ENCODE data around the gene SPANXD. TPM values are rescaled to one million over a fixed set of nuclear protein-coding genes. Genes with fewer than 3 reads are reported as not detected.

SPANXD gene
- total RNA-seq, 1 experiment from 2014 or later: not detected

- CTCF ChIA-PET: no interaction called here
Measured at GRCh38 chrX:141733371-141733770, 34.8 kb upstream of the SPANXD start.

DNA sequence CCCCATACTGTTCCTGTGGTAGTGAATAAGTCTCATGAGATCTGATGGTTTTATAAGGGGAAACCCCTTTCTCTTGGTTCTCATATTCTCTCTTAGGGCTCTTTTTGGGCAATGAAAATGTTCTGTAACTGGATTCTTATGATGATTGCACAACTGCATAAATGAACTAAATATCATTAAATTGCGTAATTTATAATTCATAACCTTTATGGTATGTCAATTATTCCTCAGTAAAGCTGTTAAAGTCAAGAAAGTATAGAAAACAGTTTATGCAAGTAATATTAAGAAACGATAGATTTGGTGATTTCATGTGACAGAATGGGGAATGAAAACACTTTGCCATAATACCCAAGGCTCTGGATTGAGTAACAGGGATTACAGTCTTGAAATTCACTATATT is 33.5 kb upstream of the SPANXD start:
- TF ChIP-seq, protein P1, sequence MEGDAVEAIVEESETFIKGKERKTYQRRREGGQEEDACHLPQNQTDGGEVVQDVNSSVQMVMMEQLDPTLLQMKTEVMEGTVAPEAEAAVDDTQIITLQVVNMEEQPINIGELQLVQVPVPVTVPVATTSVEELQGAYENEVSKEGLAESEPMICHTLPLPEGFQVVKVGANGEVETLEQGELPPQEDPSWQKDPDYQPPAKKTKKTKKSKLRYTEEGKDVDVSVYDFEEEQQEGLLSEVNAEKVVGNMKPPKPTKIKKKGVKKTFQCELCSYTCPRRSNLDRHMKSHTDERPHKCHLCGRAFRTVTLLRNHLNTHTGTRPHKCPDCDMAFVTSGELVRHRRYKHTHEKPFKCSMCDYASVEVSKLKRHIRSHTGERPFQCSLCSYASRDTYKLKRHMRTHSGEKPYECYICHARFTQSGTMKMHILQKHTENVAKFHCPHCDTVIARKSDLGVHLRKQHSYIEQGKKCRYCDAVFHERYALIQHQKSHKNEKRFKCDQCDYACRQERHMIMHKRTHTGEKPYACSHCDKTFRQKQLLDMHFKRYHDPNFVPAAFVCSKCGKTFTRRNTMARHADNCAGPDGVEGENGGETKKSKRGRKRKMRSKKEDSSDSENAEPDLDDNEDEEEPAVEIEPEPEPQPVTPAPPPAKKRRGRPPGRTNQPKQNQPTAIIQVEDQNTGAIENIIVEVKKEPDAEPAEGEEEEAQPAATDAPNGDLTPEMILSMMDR (conservative IDR thresholded peaks at IDR 0.05; ENCODE audit: low read depth, low read length): no peak
- no peak for TF ChIP-seq EZH2phosphoT487 (IDR thresholded peaks at IDR 0.05; ENCODE audit: borderline replicate concordance, low read length)
- no peak for TF ChIP-seq EZH2 (IDR thresholded peaks at IDR 0.05; ENCODE audit: low read length, unreplicated experiment)
- no peak for ATAC-seq
- intact Hi-C loops (cut with micrococcal nuclease): no loop called here
- Histone ChIP-seq H3K79me2 (ENCODE audit: low read length) (no peaks in the 10 kb centered on the region), H3K9me3 (ENCODE audit: low read length) (no peaks in the 10 kb centered on the region), H3K27me3 (ENCODE audit: low read length) (no peaks in the 10 kb centered on the region), H3K9ac (ENCODE audit: low read length) (no peak overlapping the region), H3K4me3 (ENCODE audit: low read length) (no peak overlapping the region), H2AFZ (ENCODE audit: low read length) (no peak overlapping the region), H3K4me2 (ENCODE audit: low read length) (no peak overlapping the region), H3K36me3 (ENCODE audit: low read depth, low read length) (no peaks in the 10 kb centered on the region), H3K4me1 (ENCODE audit: insufficient read depth, low read length) (no peaks in the 10 kb centered on the region), H3K9me2 (replicated peaks; ENCODE audit: low read length) (no peaks in the 10 kb centered on the region), H3F3A (ENCODE audit: low read length, unreplicated experiment) (no peaks in the 10 kb centered on the region), H4K20me1 (ENCODE audit: low read length) (no peaks in the 10 kb centered on the region), H3K27ac (ENCODE audit: low read length) (no peak overlapping the region)
- ChIA-PET POLR2A (ENCODE audit: unreplicated experiment) (no interaction called here), CTCF (no interaction called here)
- BruUV-seq (replicated peaks): no TSS peak
- DNase-seq: peak; percentile 2

More at GRCh38 chrX:141733371-141733770, 34.8 kb upstream of the SPANXD start:
- Histone ChIP-seq H3K27me3 (ENCODE audit: low read length) (no peaks in the 10 kb centered on the region), H3K4me3 (ENCODE audit: low read length) (no peak overlapping the region), H3K36me3 (ENCODE audit: low read depth, low read length) (no peaks in the 10 kb centered on the region), H3K27ac (ENCODE audit: low read length) (no peak overlapping the region), H3K9me2 (replicated peaks; ENCODE audit: low read length) (no peaks in the 10 kb centered on the region), H3F3A (ENCODE audit: low read length, unreplicated experiment) (no peaks in the 10 kb centered on the region), H4K20me1 (ENCODE audit: low read length) (no peaks in the 10 kb centered on the region), H3K79me2 (ENCODE audit: low read length) (no peaks in the 10 kb centered on the region), H2AFZ (ENCODE audit: low read length) (no peak overlapping the region), H3K9me3 (ENCODE audit: low read length) (no peaks in the 10 kb centered on the region), H3K4me2 (ENCODE audit: low read length) (no peak overlapping the region), H3K4me1 (ENCODE audit: insufficient read depth, low read length) (no peaks in the 10 kb centered on the region), H3K9ac (ENCODE audit: low read length) (no peak overlapping the region)
- POLR2A ChIA-PET (ENCODE audit: unreplicated experiment): no interaction called here
- ATAC-seq: no peak
- BruUV-seq (replicated peaks): no TSS peak
- intact Hi-C loops (cut with micrococcal nuclease): no loop called here
- peak; percentile 7 for DNase-seq
- no peak for TF ChIP-seq EZH2 (IDR thresholded peaks at IDR 0.05; ENCODE audit: low read length, unreplicated experiment)
- TF ChIP-seq, protein P1 (conservative IDR thresholded peaks at IDR 0.05; ENCODE audit: low read depth, low read length): no peak
- TF ChIP-seq EZH2phosphoT487 (IDR thresholded peaks at IDR 0.05; ENCODE audit: borderline replicate concordance, low read length): no peak

GRCh38 chrX:141724186-141724585 is 25.6 kb upstream of the SPANXD start:
- H3K4me1 ChIP-seq (ENCODE audit: insufficient read depth, low read length): no peaks in the 10 kb centered on the region
- TF ChIP-seq, protein P1 (conservative IDR thresholded peaks at IDR 0.05; ENCODE audit: low read depth, low read length): no peak
- no peak for TF ChIP-seq EZH2phosphoT487 (IDR thresholded peaks at IDR 0.05; ENCODE audit: borderline replicate concordance, low read length)
- H3K36me3 ChIP-seq (ENCODE audit: low read depth, low read length): no peaks in the 10 kb centered on the region
- ChIA-PET POLR2A (ENCODE audit: unreplicated experiment) (no interaction called here), CTCF (no interaction called here)
- no peak for ATAC-seq
- no TSS peak for BruUV-seq (replicated peaks)
- no peak overlapping the region for H3K4me3 ChIP-seq (ENCODE audit: low read length)
- DNase-seq: no peak
- H3K79me2 ChIP-seq (ENCODE audit: low read length): no peaks in the 10 kb centered on the region
- no peaks in the 10 kb centered on the region for H3K9me2 ChIP-seq (replicated peaks; ENCODE audit: low read length)
- no peaks in the 10 kb centered on the region for H3F3A ChIP-seq (ENCODE audit: low read length, unreplicated experiment)
- H3K9ac ChIP-seq (ENCODE audit: low read length): no peak overlapping the region
- H3K27me3 ChIP-seq (ENCODE audit: low read length): no peaks in the 10 kb centered on the region
- no peaks in the 10 kb centered on the region for H3K9me3 ChIP-seq (ENCODE audit: low read length)
- no peak overlapping the region for H3K27ac ChIP-seq (ENCODE audit: low read length)
- intact Hi-C loops (cut with micrococcal nuclease): no loop called here
- no peaks in the 10 kb centered on the region for H4K20me1 ChIP-seq (ENCODE audit: low read length)
- H3K4me2 ChIP-seq (ENCODE audit: low read length): no peak overlapping the region
- no peak overlapping the region for H2AFZ ChIP-seq (ENCODE audit: low read length)
